ENCODE data around the gene HOOK2. TPM values are rescaled to one million over a fixed set of nuclear protein-coding genes. Genes with fewer than 3 reads are reported as not detected.

Gene HOOK2
- total and polyA plus RNA-seq, 2 of the 8 experiments (the other 6 are each of a cell fraction or from before 2014, with no cell fraction given), result 23.8 to 63.2 TPM

- TF ChIP-seq PHF8 (conservative IDR thresholded peaks at IDR 0.05; ENCODE audit: low read depth, low read length) (no peak), RAD21 (IDR thresholded peaks at IDR 0.05 in 1 of 2, conservative IDR thresholded peaks at IDR 0.05 in 1 of 2; ENCODE audit: low read depth in 2 of 2, low read length in 2 of 2) (peak; percentile 74 to 84), MAFK (IDR thresholded peaks at IDR 0.05; ENCODE audit: low read depth, low read length) (no peak), TEAD4 (IDR thresholded peaks at IDR 0.05; ENCODE audit: low read depth, low read length) (no peak), EP300 (IDR thresholded peaks at IDR 0.05; ENCODE audit: borderline replicate concordance in 1 of 2, low read depth in 2 of 2, low read length in 2 of 2) (peak in 1 of 2 experiments; percentile 41; a peak in 1 of 3 replicates), CREB1 (IDR thresholded peaks at IDR 0.05) (peak; percentile 78), SP1 (IDR thresholded peaks at IDR 0.05; ENCODE audit: low read depth, low read length) (no peak), CHD1 (IDR thresholded peaks at IDR 0.05; ENCODE audit: low read depth, low read length) (no peak), KDM1A (IDR thresholded peaks at IDR 0.05; ENCODE audit: borderline replicate concordance, low read length) (no peak), SRF (IDR thresholded peaks at IDR 0.05; ENCODE audit: low read depth, low read length) (no peak), CBX8 (IDR thresholded peaks at IDR 0.05; ENCODE audit: borderline replicate concordance, low read depth, low read length) (no peak), TCF12 (IDR thresholded peaks at IDR 0.05; ENCODE audit: low read depth, low read length) (0 out of 2 replicates have a peak, but pooled peaks have one; percentile 6), GTF2F1 (IDR thresholded peaks at IDR 0.05; ENCODE audit: borderline replicate concordance, low read depth, low read length) (no peak), POU5F1 (IDR thresholded peaks at IDR 0.05; ENCODE audit: low read depth, low read length) (no peak), TAF1 (IDR thresholded peaks at IDR 0.05; ENCODE audit: low read depth, low read length) (no peak), TBP (IDR thresholded peaks at IDR 0.05; ENCODE audit: low read depth, low read length) (no peak)
Measured at GRCh38 chr19:12777217-12778016, 2.1 kb upstream of the HOOK2 start (continued).
